ENCODE results near the gene GPN3.
A peak's percentile ranks its signal among the peaks of the same experiment; 100 is the strongest.
"Not testable (repeated sequence)": the region's sequence is repeated elsewhere in the genome, so short reads cannot be mapped to it uniquely, and the experiment has no call there.

GPN3 gene

GRCh38 chr12:110468214-110469048 lies at the start of gene GPN3, which contains the start of gene FAM216A:
TSS of gene GPN3 (minus strand) at chr12:110468257. CDS start at chr12:110468203, 54 bp downstream.
TSS of gene FAM216A (plus strand) at chr12:110468845. CDS start at chr12:110468876, 31 bp downstream.
- DNase-seq = peak; percentile 99

GRCh38 chr12:110516995-110517394 lies 48.9 kb upstream of the GPN3 start:
- DNase-seq = no peak

GRCh38 chr12:110514363-110514762 lies 46.3 kb upstream of the GPN3 start:
- no peak for DNase-seq

GRCh38 chr12:110513842-110514241 lies 45.8 kb upstream of the GPN3 start:
- DNase-seq = no peak

GRCh38 chr12:110508071-110508586 lies 40.1 kb upstream of the GPN3 start:
- DNase-seq = no peak

GRCh38 chr12:110505332-110505731 lies 37.3 kb upstream of the GPN3 start:
- DNase-seq = no peak

- DNase-seq = no peak
Observed at GRCh38 chr12:110503432-110503831, 35.4 kb upstream of the GPN3 start.

- peak; percentile 99 for DNase-seq
Observed at GRCh38 chr12:110501752-110502738, 34.0 kb upstream of the GPN3 start, which contains the start of the genes RAD9B and VPS29. TSS of gene RAD9B (plus strand) at chr12:110502331. CDS start at chr12:110502338, 7 bp downstream. TSS of gene VPS29 (minus strand) at chr12:110502111. CDS start at chr12:110502051, 60 bp downstream.

- peak; percentile 79 for DNase-seq
Observed at GRCh38 chr12:110501399-110501751, 33.3 kb upstream of the GPN3 start.

GRCh38 chr12:110498984-110499706 lies 31.1 kb upstream of the GPN3 start:
- no peak for DNase-seq

- DNase-seq = no peak
Observed at GRCh38 chr12:110475426-110475825, 7.4 kb upstream of the GPN3 start.

GRCh38 chr12:110467847-110468213 lies 227 bp downstream of the GPN3 start:
- DNase-seq = no peak

- DNase-seq = no peak
Observed at GRCh38 chr12:110466791-110467190, 1.3 kb downstream of the GPN3 start.

- DNase-seq = not testable (repeated sequence)
Observed at GRCh38 chr12:110465765-110466164, 2.3 kb downstream of the GPN3 start.

GRCh38 chr12:110465024-110465423 lies 3.0 kb downstream of the GPN3 start:
- DNase-seq = no peak

- not testable (repeated sequence) for DNase-seq
Observed at GRCh38 chr12:110461189-110461588, 6.9 kb downstream of the GPN3 start.

GRCh38 chr12:110458756-110459155 lies 9.3 kb downstream of the GPN3 start:
- no peak for DNase-seq

- no peak for DNase-seq
Observed at GRCh38 chr12:110453569-110454296, 14.3 kb downstream of the GPN3 start.

GRCh38 chr12:110451263-110451662 lies 16.8 kb downstream of the GPN3 start:
- no peak for DNase-seq

GRCh38 chr12:110449799-110450497 lies 18.1 kb downstream of the GPN3 start, which contains the start of gene ARPC3:
TSS of gene ARPC3 (minus strand) at chr12:110450337. CDS start at chr12:110450260, 77 bp downstream.
- DNase-seq = peak; percentile 98

GRCh38 chr12:110444455-110444854 lies 23.6 kb downstream of the GPN3 start:
- DNase-seq = no peak
